Panc1 (cell line): ENCODE data around the gene PEAR1.

ENCODE experiments used
- CTCF ChIP-seq: fragments of 450-650 bp; IDR thresholded peaks from 2 replicates; pipeline ENCODE4 v1.5.1; 2017; ENCODE audit warnings: mild to moderate bottlenecking
- POLR2AphosphoS5 ChIP-seq: IDR thresholded peaks from 2 replicates; pipeline ENCODE4 v1.6.1; 2012; ENCODE audit warnings: mild to moderate bottlenecking, low read depth, low read length, moderate library complexity
- TCF7L2 ChIP-seq: IDR thresholded peaks from 2 replicates; pipeline ENCODE4 v1.6.1; 2011; ENCODE audit warnings: mild to moderate bottlenecking, low read depth, low read length, inconsistent platforms

GRCh38 chr1:156928043-156928602 is 34.6 kb downstream of the PEAR1 start:
- no peak; the same call in 1 of the 2 replicates for TF ChIP-seq CTCF
- TF ChIP-seq POLR2AphosphoS5: no peak
- no peak for TF ChIP-seq TCF7L2
